Subcutaneous adipose tissue (tissue), 4 donors: ENCODE data around the gene LHB. TPM values are rescaled to one million over a fixed set of nuclear protein-coding genes. Genes with fewer than 3 reads are reported as not detected.

Source experiments
- CTCF ChIP-seq: fragments of 450-650 bp; IDR thresholded peaks from one replicate; pipeline ENCODE4 v1.5.1; 2016; ENCODE audit warnings: low read depth, mild to moderate bottlenecking, control low read depth, antibody characterized with exemption, moderate library complexity
- total RNA-seq, 4 donors: library from RNA; depleted of rRNA; stranded (reverse); fragments of >200 nt; gene quantifications; one replicate each; pipeline ENCODE4 v1.1.0, GENCODE V29; 2016

The LHB gene
- total RNA-seq, 4 donors from 2014 or later = not detected

- TF ChIP-seq CTCF = no peak
Observed at GRCh38 chr19:49017666-49018351, 918 bp upstream of the LHB start.

DNA sequence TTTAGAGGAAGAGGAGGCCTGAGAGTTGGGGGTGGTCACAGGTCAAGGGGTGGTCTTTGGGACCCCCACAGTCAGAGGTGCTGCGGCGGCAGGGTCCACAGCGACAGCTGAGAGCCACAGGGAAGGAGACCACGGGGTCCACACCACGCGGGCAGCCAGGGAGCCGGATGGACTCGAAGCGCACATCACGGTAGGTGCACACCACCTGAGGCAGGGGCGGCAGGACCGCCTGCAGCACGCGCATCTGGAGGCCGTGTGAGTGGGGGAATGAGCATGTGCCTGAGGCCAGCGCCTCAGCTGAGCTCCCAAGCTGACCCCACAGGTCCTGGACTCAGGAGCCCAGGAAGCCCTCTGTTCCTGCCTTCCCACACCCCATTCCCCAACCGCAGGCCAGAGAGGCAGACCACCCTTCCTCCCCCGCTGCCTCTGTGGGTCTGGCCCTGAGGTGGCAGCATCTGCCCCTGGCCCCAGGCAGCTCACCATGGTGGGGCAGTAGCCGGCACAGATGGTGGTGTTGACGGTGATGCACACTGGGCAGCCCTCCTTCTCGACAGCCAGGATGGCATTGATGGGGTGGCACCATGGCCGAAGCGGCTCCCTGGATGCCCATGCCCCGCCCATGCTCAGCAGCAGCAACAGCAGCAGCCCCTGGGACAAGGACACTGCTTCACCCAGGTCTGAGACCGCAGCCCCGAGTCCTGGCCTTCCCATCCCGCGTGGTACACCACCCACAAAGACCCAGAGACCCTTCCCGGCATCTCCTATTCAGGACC is 638 bp downstream of the LHB start:
- no peak for TF ChIP-seq CTCF

DNA sequence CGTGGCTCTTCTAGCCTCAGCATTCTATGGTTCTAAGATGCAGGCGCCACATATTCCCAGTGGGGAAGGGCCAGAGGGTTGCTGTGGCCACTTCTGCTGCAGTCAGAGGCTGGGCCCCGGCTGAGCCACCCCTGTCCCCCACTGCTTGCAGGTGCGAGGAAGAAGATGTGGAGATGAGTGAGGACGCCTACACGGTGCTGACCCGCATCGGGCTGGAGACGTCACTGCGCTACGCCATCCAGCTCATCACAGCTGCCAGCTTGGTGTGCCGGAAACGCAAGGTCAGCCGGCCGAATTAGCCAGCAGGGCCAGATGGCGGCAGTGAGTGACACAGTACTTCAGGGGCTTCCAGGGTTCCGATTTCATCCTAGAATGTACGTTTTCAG is 2.0 kb downstream of the LHB start:
- no peak for TF ChIP-seq CTCF

DNA sequence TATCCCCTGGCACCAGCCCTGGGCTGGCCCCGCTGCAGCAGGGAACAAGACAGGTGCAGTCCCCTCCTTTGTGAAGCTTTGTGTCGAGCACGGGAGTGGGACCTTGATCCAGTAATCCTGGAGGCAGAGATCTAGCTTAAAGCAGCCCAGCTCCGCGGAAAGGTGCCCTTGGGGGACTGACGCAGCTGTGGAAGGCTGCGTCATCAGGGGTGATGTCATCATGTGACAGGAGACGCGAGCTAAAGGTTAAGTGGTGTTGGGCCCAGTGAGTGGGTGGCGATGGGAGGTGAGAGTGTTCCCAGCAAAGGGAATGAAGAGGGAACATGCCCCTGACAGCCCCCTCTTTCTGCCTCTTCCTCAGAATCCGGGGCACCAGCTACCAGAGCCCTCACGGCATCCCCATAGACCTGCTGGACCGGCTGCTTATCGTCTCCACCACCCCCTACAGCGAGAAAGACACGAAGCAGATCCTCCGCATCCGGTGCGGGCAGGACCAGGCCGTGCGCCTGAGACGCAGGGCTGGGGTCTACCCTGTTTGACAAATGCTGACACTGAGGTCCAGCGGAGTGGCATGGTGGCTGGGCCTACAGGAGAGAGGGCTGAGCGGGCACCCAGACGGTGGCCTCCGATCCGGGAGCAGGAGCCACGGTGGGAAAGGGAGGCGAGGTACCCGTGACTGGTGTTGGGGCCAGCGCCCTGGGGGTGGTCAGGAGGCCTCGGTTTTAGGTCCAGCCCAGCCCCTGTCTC is 2.6 kb downstream of the LHB start:
- TF ChIP-seq CTCF = no peak

GRCh38 chr19:49011194-49011593 is 5.7 kb downstream of the LHB start:
- TF ChIP-seq CTCF = no peak

- no peak for TF ChIP-seq CTCF
Observed at GRCh38 chr19:49010453-49010852, 6.4 kb downstream of the LHB start.

DNA sequence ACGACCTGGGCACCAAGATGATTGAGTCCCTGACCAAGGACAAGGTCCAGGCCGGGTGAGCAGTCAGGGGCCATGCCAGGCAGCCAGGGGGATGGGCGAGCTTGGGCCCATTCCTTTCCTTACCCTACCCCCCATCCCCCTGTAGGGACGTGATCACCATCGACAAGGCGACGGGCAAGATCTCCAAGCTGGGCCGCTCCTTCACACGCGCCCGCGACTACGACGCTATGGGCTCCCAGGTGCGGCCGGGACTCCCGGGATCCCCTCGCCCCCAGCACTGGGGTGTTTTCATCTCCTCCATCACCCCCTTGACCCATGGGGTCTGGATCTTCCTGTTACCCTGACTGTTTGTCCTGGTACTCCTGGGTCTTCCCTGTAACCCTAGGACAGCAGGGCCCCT is 7.1 kb downstream of the LHB start:
- TF ChIP-seq CTCF = no peak
